ELF-1 (cell line): ENCODE data around the gene SLAMF1.

Experiments
- DNase-seq: peaks from one replicate; pipeline ENCODE4 v3.0.0-alpha.2; 2016; ENCODE audit warnings: low read depth, low spot score

Gene SLAMF1

DNA sequence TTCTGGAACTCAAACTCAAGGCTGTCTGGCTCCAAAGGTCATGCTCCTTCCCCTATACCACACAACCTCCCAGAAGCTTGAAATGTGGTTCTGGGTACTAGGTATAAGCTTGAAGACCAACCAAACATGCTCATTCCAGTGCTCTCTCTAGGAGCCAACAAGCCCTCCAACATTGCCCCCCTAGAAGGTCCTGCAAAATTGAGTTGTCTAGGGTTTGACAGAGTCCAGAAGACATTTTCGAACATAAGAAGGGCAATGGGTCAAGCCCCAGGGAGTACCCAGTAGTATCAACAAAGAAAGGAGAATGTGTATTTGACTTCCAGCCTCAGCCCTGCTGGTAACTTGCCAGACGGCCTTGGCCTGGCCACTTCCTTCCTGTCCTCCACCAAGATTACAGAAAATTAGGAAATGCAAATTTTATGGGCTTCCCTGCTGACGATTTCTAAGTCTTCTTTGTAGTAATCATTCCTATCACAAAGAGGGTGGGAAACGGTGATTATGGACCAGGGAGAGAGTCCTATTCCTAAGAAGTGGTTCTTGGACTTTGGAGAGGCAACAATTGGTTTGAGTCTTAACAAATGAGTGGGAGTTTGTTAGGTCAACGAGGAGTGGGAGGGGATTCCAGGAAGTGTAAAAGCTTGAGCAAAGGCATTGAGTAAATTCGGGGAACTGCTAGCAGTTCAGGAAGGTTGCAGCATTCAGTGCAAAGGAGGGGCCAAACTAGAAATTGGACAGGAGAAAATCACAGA, 18.7 kb upstream of the SLAMF1 start:
- DNase-seq, result peak; percentile 80

DNA sequence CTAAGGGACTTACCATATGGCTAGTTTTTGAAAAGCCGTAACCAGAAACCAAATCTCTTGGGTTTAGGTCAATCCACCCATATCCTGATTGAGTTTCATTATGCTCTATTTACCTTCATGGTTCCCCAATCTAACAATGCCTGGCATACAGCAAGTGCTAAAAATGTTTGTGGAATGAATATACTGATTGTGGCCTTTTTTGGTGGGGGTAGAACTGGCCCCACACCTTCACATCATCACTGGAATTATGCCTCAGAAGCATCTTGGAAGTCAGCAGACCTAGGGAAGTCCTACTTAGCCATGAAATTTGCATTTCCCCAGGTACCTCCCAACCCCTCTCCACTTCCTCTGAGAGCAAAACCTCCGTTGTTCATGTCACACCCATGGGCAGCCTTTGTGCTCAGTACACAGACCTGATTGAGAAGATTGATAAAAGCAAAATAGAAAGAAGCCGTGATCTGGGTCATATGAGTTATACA, 17.8 kb upstream of the SLAMF1 start:
- DNase-seq, result no peak

DNA sequence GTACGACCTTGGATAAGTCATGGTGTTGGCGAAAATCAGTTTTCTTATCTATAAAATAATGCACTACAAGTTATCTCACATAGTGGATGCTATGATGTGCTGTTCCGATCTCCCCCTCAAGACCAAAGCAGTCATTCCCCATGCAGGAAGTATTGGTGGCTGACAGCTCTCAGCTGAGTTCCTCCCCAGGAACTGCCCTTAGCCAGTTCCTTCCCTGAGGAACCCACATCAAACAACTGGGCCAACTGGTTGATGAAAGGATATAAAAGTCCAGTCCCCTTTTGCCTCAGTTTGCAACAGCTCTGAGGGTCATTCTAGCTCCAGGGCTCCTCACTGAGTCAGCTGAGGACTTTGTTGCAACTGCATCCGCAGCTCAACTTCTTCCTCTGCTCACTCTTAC, 16.1 kb upstream of the SLAMF1 start:
- peak; percentile 36 for DNase-seq

DNA sequence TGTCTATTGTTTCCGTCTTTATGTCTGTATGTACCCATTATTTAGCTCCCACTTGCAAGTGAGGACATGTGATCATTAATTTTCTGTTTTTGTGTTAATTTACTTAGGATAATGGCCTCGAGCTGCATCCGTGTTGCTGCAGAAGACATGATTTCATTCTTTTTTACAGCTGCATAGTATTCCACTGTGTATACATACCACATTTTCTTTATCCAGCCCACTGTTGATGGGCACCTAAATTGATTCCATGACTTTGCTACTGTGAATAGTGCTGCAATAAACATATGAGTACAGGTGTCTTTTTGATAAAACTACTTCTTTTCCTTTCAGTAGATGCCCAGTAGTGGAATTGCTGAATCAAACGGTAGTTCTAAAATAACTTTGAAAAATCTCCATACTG, 12.7 kb upstream of the SLAMF1 start:
- no peak for DNase-seq

DNA sequence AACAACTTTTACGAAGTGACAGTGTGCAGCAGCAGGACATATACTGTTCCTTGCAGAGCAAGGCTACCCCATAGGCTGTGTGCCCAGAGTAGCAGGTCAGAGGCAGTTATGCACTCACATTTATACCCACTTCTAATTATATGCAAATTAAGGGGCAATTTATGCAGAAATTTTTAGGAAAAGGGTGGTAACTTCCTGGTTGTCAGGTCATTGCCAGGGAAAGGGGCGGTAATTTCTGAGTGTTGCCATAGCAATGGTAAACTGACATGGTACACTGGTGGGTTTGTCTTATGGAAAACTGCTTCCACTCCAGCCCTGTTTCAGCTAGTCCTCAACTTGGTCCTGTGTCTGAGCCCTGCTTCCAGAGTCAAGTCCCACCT, 12.0 kb upstream of the SLAMF1 start:
- peak; percentile 53 for DNase-seq

DNA sequence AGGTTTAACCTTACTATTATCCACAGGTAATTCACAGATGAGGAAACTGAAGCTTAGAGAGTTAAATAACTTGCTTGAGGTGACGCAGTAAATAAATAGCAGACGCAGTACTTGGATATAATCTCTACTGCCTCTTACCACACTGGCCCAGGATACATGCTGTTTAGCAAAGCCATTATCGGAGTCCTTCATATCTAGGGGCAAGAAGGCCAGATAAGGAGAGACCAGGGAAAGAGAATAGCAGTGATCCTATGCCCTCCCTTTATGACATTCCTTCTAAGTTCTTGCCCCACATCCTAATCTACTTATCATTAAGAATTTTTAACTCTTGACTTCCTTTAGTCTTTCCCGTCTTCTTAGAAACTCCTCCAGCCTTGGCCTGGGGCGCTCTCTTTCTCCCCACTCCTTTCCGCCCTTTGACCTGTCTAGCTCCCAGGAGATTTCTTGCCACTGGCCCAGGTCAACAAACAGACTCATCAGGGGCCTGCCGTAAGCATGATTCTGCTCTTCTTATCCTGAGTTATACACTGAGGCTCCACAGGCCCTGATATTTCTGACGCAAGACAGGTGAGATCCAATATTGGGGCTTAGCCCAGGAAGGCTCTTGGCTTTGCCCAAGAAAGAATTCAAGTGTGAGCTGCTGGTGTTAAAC, 11.4 kb upstream of the SLAMF1 start:
- DNase-seq, result peak; percentile 66

DNA sequence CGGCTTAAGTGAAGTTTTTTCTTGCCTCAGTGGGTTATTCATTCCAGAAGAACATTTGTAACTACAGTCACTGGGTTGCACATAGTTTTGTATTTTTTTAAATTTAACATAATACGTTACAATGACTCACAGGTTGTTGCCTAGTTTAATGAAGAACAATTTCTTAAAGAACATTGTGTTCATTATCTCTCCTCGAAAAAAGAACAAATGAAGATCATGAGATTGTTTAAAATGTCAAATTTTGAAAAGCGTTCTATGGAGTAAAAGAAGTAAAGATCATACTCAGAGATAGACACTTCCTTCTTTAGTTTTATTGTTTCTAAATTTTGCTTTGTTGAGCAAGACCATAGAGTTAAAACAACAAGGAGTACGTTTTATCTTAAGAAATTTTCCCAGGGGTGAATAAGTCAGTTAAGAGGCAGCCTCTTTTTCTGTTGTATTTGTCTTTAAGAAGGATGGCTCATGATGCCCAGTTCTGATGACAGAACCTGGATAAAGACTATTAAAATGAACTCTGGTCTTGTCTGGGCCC, 10.5 kb upstream of the SLAMF1 start:
- DNase-seq, result no peak

DNA sequence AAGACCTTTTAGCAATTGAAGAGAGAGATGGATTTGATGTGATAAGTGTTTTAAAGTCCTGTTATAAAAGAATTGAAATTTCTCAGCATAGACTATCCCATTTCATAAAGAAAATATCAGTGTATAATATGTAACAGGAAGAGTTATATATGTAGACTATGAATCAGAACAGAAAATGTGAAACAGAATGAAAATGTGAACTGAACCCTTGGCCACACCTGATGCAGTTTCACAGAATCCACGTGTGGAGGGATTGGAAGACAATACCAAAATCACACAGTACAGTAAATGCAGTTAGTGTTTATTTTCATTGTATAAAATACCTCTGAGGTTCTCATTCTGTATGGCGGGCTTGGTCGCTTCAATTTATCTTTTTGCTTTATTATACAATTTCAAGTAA, 9.9 kb upstream of the SLAMF1 start:
- no peak for DNase-seq

DNA sequence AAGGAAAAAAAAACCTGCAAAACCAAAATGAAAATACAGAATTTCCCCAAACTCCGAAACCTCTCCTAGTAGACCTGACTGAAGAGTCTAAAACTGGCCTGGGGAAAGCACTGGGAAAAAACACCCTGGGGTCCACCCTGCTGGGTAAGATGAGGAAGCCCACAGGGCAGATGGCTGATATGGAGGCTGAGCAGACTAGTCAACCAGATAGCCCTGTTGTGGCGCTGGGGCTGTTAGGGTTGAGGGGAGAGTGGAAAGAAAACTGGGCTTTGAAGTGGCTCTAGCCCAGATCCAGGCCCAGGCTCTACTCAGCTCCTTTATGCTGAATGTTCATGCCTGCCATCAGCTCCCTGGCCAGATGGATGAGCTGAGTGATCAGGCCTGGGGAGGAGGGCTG, 6.8 kb upstream of the SLAMF1 start:
- DNase-seq, result peak; percentile 52

DNA sequence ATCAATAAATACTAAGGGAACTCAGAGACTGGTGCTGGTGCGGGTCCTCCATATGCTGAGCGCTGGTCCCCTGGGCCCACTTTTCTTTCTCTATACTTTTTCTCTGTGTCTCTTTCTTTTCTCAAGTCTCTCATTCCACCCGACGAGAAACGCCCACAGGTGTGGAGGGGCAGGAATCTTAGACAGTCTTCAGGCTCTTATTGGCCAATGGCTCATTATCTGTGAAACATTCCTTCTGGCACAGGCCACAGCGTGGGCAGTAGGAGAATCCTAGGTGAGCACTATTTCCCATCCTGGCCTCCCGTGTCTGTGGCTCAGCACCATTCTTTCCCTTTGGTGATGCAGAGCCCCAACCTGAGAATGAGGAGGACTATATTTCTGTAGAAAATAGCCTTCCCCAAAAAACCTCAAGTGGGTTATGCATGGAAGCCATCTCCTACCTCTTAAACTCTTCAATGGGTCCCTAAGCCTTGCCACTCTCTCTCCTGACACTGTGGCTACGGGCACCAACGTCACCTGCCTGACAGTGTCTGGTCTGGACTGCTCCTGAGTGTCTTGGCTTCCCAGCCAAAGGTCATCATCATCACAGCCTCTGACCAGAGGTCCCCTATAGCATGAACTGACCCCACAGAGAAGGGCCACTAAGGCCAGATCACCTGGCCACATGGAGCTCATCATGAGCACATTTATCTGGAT, 6.2 kb upstream of the SLAMF1 start:
- no peak for DNase-seq

DNA sequence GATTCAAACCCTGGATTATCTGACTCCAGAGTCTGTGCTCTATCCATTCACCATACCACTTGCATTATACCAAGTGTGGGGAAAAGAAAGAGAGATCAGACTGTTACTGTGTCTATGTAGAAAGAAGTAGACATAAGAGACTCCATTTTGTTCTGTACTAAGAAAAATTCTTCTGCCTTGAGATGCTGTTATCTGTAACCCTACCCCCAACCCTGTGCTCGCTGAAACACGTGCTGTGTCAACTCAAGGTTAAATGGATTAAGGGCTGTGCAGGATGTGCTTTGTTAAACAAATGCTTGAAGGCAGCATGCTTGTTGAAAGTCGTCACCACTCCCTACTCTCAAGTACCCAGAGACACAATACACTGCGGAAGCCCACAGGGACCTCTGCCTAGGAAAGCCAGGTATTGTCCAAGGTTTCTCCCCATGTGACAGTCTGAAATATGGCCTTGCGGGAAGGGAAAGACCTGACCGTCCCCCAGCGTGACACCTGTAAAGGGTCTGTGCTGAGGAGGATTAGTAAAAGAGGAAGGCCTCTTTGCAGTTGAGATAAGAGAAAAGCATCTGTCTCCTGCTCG, 5.3 kb upstream of the SLAMF1 start:
- DNase-seq, result peak; percentile 95

DNA sequence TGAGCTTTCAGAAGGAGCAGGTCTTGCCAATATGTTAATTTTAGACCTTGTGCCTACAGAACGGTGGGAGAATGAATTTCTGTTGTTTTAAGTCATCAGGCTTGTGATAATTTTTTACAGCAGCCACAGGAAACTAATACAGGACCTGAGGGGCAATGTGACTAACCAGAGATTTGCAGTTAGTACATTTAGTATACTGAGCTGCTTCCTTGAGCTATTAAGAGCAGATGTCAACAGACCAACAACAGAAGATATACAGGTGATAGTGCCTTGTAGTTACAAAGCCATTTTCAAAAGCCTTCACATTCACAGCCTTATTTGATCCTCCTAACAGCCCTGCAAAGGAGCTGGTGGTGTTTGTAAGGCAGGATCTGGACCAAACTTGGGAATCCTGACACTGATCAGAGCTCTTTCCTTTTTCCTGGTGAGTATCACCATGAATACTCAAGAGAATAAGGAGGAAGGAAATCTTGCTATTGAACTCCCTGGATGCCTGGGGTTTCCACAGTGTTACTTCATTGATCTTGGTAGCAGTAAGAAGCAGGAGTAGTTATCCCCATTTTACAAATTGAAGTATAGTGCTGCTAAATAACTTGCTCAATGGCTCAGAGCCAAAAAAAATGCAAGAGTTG, 4.7 kb upstream of the SLAMF1 start:
- no peak for DNase-seq

DNA sequence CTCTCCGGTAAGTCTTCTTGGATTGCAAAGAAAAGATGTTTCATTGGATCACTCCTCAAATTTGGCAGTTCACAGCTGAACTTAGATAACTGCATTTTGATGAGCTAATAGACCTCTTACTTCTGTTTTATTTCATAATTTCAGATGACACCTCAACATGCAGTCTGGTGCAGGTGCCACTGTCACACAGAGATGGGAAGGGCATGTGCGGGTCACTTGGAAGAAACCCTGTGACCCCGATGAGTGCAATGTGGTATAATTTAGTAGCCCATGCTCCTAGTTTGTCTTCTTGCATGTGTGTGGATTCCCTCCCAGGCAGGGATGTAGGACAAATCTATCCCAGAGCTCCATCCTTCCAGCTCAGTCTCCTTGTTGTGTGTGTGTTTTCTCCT, 481 bp upstream of the SLAMF1 start:
- DNase-seq, result no peak

DNA sequence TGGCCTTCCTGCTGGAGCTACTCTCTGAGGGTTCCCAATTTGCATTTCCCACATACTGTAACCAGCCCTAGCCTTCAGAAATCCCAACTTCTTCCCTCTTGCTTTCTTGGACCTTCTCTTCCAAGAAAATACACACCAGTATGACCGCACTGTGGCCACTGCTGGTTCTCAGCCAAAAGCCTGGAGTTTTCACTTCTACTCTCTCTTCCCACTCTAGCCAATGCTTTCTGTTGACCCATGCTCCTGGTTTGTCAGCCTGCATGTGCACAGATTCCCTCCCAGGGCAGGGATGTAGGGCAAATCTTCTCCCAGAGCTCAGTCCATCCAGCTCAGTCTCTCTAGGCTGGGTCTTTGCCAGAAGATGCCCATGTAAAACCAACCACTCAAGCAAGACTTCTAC, 664 bp downstream of the SLAMF1 start:
- no peak for DNase-seq

DNA sequence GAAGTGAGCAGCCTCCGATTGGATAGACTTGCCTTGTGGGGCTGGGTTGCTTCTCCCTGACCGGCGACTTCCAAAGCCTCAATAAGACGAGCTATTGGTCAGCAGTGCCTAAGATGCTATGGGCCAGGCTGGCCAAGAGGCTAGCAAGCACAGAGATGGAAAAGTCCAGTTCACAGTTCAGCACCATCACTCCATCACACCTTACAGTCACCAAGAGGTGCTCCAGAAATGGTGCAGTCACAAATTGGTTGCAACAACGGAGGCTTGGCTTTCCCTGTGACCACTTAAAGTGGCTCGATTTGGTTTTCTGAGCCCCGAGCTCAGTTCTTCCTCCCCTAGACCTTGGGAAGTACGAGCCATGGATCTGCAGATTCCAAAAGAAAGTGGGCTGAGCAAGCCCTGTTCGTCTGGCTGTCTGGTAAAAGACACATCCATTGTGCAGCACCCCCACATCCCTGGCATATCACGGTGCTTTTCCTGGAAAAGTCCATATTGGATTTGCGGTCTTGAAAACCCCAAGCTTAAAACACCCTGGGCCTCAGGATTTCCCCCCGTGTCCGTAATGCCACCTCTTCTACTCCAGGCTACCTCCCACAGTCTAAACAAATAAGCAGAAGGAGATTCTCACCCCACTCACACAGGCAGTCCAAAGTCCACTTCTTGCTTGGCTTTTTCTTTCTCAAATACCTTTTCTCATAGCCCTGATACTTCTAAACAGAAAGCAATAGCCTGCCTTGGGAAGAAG, 1.3 kb downstream of the SLAMF1 start:
- no peak for DNase-seq

DNA sequence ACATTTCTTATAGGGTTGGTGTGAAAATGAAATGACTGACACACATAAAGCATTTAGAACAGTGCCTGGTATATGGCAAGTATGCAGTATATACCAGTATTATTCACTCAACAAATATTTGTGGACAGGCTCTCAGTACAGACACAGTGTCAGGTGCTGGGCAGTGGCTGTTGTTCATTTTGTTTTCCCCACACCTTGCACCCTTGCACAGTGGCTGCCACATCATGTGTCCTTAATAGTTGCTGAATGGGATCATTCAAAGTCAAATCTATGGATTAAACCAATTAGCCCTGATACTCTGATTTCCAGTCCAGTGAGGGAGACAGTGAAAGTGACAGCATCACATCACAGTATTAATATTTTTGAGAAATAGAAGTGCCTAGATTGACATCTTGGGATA, 2.4 kb downstream of the SLAMF1 start:
- DNase-seq, result no peak

DNA sequence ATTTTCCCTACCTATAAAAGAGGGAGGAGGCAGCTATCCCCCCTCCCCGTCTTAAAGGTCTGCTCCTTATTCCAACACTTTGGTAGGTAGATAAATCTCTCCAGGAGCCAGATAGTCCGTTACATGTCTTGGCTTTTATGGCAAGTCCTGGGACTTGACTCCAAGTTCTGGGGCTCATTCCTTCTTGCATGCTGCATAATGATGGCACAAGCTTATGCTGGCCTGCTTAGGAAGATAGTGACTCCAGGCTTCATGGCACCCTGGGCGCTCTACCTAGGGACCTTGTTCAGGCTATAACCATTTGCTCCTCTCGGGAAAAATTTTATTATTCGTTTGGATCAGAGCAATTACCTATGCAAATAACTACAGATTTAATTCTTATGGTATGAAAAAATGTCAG, 3.7 kb downstream of the SLAMF1 start:
- no peak for DNase-seq

DNA sequence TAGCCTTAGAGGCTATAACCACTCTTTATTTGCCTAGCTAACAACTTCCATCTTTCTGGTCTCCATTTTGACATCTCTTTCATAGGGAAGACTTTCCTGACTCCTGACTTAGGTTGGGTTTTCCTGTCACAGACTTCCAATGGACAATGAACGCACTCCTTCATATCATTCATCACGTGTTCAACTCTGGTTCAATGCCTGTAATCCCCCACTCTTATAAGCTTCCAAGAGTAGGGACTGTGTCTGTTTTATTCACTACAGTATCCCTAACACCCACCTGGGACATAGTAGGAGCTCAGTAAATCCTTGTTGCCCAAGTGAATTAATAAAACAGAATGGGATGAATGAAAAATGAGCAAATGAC, 4.6 kb downstream of the SLAMF1 start:
- DNase-seq, result no peak

DNA sequence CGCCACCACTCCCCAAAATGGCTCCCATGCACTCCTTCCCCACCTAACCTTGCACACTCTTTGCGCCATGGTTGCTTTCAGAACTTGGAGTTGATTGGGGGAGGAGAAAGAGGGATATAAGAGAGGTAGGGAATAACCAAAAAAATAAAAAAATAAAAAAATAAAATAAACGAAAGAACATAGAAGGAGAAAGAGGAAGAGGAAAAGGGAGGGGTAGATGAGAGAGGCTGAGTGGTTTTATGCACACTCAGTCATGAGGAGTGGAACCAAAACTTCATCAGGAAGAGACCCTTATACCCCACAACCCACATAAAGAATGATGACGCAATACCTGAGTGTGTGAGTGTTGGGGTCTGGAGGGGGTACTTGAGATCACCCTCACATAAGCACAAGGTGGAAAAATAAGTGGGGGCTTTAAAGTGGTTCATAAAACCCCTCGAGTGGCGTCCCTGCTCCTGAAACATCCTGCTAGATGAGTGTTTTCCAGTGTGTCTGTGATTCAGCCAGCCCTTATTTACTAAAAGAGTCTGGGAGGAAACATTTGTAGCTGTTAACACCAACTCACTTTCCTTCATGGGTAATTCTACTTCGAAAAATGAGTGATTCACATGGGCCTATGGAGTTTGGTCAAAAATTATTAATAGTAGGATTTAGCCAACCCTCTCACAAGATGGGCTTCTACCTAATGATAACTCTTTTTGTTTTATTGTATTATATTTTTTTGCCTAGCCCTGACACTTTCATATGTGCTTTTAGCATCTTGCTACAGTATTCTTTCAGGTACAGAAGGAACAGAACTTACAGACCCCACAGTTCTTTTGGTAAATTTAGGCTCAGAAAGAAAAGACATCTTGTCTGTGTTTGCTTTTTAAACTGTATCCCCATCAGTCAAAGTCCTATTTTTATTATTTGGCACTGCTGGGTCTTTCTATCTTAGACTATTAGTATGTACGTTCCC, 5.2 kb downstream of the SLAMF1 start:
- no peak for DNase-seq
